Transverse colon (tissue), 4 donors: ENCODE data around the gene AMOTL1.

Experiments used
- EP300 ChIP-seq: sonication (generic); formaldehyde crosslinking; IDR thresholded peaks from one replicate; pipeline ENCODE4 v1.6.1; 2017; ENCODE audit warnings: antibody characterized with exemption, low read depth
- POLR2A ChIP-seq: fragments of 450-650 bp; IDR thresholded peaks from one replicate; pipeline ENCODE4 v1.6.1; 2016; ENCODE audit warnings: antibody characterized with exemption, mild to moderate bottlenecking, moderate library complexity
- POLR2AphosphoS5 ChIP-seq, 3 donors: sonication (generic); formaldehyde crosslinking; IDR thresholded peaks; one replicate each; pipeline ENCODE4 v1.6.1; 2016; ENCODE audit warnings: antibody characterized with exemption in 3 of 3
- TF ChIP-seq, protein P1 (sequence below), 5 experiments: fragments of 200-600 bp in 3 of 5; fragments of 450-650 bp in 2 of 5; sonication (generic) in 3 of 5; IDR thresholded peaks; 1 replicate in 2 of 5; 2 replicates in 3 of 5; pipeline ENCODE4 v1.5.1; 2016 to 2017; ENCODE audit warnings: antibody characterized with exemption in 5 of 5, inconsistent platforms in 3 of 5, mild to moderate bottlenecking in 2 of 5, moderate library complexity in 1 of 5

DNA sequence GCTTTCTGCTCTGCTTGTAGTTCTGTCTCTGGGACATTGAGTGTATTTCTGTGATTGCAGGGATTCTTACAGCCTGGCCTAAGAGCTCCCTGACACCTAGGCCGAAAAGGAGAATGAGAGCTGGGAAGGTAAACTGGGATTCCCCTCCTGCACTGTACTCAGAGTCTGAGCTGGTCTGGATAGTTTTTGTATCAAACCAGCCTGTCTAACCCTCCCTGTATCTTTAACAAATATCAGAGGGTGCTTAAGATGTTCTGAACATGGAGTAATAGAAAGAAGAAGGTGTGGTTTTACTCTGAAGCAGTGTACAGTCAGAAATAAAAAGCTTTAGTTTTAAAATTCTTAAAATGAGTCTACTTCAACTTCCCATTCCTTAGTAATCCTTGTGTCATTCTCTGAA lies 57.3 kb downstream of the AMOTL1 start:
- TF ChIP-seq POLR2A (no peak), POLR2AphosphoS5 (IDR thresholded peaks at IDR 0.05) (no peak), EP300 (no peak)
- TF ChIP-seq, protein P1, sequence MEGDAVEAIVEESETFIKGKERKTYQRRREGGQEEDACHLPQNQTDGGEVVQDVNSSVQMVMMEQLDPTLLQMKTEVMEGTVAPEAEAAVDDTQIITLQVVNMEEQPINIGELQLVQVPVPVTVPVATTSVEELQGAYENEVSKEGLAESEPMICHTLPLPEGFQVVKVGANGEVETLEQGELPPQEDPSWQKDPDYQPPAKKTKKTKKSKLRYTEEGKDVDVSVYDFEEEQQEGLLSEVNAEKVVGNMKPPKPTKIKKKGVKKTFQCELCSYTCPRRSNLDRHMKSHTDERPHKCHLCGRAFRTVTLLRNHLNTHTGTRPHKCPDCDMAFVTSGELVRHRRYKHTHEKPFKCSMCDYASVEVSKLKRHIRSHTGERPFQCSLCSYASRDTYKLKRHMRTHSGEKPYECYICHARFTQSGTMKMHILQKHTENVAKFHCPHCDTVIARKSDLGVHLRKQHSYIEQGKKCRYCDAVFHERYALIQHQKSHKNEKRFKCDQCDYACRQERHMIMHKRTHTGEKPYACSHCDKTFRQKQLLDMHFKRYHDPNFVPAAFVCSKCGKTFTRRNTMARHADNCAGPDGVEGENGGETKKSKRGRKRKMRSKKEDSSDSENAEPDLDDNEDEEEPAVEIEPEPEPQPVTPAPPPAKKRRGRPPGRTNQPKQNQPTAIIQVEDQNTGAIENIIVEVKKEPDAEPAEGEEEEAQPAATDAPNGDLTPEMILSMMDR (IDR thresholded peaks at IDR 0.05): no peak
